Measurements from ENCODE around the gene FAM13B. TPM values are rescaled to one million over a fixed set of nuclear protein-coding genes. Genes with fewer than 3 reads are reported as not detected.
A peak's percentile ranks its signal among the peaks of the same experiment; 100 is the strongest.

Gene FAM13B
- total RNA-seq, 4 donors from 2014 or later: 50.0 to 73.1 (median 53.6) TPM

DNA sequence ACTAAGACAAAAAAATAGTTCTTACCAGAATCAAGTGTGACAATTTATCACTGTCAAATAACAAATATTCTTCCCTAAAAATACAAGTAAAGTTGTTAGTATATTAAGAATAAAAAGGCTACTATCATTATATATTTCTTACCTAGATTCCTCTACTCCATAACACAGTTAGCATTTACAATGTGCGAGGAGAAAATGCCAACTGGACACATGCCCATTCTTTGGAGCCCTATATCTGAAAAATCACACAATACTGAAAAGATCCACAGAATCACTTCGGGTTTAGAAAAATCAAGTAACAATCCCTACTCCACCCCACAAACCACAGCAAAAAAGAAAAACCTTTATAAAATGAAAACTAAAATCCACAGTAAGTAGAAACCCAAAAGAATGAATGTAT is 72.7 kb downstream of the FAM13B start:
- no peak overlapping the region for H3K27ac ChIP-seq (replicated peaks in 1 of 4)
- TF ChIP-seq POLR2A (IDR thresholded peaks at IDR 0.05; ENCODE audit: low read depth) (no peak), POLR2AphosphoS5 (IDR thresholded peaks at IDR 0.05) (no peak), EP300 (IDR thresholded peaks at IDR 0.05) (no peak)
- TF ChIP-seq, protein P1, sequence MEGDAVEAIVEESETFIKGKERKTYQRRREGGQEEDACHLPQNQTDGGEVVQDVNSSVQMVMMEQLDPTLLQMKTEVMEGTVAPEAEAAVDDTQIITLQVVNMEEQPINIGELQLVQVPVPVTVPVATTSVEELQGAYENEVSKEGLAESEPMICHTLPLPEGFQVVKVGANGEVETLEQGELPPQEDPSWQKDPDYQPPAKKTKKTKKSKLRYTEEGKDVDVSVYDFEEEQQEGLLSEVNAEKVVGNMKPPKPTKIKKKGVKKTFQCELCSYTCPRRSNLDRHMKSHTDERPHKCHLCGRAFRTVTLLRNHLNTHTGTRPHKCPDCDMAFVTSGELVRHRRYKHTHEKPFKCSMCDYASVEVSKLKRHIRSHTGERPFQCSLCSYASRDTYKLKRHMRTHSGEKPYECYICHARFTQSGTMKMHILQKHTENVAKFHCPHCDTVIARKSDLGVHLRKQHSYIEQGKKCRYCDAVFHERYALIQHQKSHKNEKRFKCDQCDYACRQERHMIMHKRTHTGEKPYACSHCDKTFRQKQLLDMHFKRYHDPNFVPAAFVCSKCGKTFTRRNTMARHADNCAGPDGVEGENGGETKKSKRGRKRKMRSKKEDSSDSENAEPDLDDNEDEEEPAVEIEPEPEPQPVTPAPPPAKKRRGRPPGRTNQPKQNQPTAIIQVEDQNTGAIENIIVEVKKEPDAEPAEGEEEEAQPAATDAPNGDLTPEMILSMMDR (IDR thresholded peaks at IDR 0.05): no peak
- H3K36me3 ChIP-seq: peaks cover 6 to 49% (median 20%) of the 10 kb centered on the region in 4 donors
- peaks cover 11 to 49% (median 40%) of the 10 kb centered on the region in 4 donors for H3K4me1 ChIP-seq
- no peaks in the 10 kb centered on the region for H3K27me3 ChIP-seq
- intact Hi-C loops (cut with DNase I): no loop called here
- 47% methylated on average over 2 of the region's 2 CpGs for WGBS
- no peak for DNase-seq (ENCODE audit: extremely low spot score)
- H3K4me3 ChIP-seq: no peak overlapping the region
- H3K9me3 ChIP-seq: no peaks in the 10 kb centered on the region

GRCh38 chr5:137959488-137959887 is 73.4 kb downstream of the FAM13B start:
- H3K4me3 ChIP-seq: no peak overlapping the region
- no peak overlapping the region for H3K27ac ChIP-seq (replicated peaks in 1 of 4)
- 74% methylated on average over 4 of the region's 4 CpGs for WGBS
- intact Hi-C loops (cut with DNase I): loop anchor here (10.0 kb wide), 1 partner anchor 45 kb away; no protein-coding TSS in a partner anchor
- no peaks in the 10 kb centered on the region for H3K27me3 ChIP-seq
- DNase-seq (ENCODE audit: extremely low spot score): no peak
- peaks cover 6 to 44% (median 17%) of the 10 kb centered on the region in 4 donors for H3K36me3 ChIP-seq
- peaks cover 11 to 56% (median 45%) of the 10 kb centered on the region in 4 donors for H3K4me1 ChIP-seq
- TF ChIP-seq EP300 (IDR thresholded peaks at IDR 0.05) (no peak), POLR2AphosphoS5 (IDR thresholded peaks at IDR 0.05) (no peak), POLR2A (IDR thresholded peaks at IDR 0.05; ENCODE audit: low read depth) (no peak)
- TF ChIP-seq, protein P1 (IDR thresholded peaks at IDR 0.05): no peak
- no peaks in the 10 kb centered on the region for H3K9me3 ChIP-seq

GRCh38 chr5:137957948-137958347 is 74.9 kb downstream of the FAM13B start:
- H3K27ac ChIP-seq (replicated peaks in 1 of 4): no peak overlapping the region
- H3K9me3 ChIP-seq: no peaks in the 10 kb centered on the region
- no peak overlapping the region for H3K4me3 ChIP-seq
- no peaks in the 10 kb centered on the region for H3K27me3 ChIP-seq
- DNase-seq (ENCODE audit: extremely low spot score): no peak
- 40% methylated on average over 1 of the region's 1 CpG for WGBS
- peaks cover 18 to 69% (median 59%) of the 10 kb centered on the region in 4 donors for H3K4me1 ChIP-seq
- H3K36me3 ChIP-seq: peaks cover 0 to 41% (median 18%) of the 10 kb centered on the region in 4 donors
- no peak for TF ChIP-seq POLR2AphosphoS5 (IDR thresholded peaks at IDR 0.05)
- TF ChIP-seq POLR2A (IDR thresholded peaks at IDR 0.05; ENCODE audit: low read depth): no peak
- TF ChIP-seq, protein P1 (IDR thresholded peaks at IDR 0.05): no peak
- TF ChIP-seq EP300 (IDR thresholded peaks at IDR 0.05): no peak
- intact Hi-C loops (cut with DNase I): loop anchor here (10.0 kb wide), 1 partner anchor 47 kb away; no protein-coding TSS in a partner anchor

- H3K27me3 ChIP-seq: no peaks in the 10 kb centered on the region
- DNase-seq (ENCODE audit: extremely low spot score): no peak
- WGBS: 57% methylated on average over 9 of the region's 9 CpGs
- H3K9me3 ChIP-seq: no peaks in the 10 kb centered on the region
- peak overlapping the region; percentile 72 to 81 (median 73) for H3K27ac ChIP-seq (replicated peaks in 1 of 4)
- H3K36me3 ChIP-seq: peaks cover 4 to 65% (median 30%) of the 10 kb centered on the region in 4 donors
- peak overlapping the region in 3 of 4 donors; percentile 25 to 27 (median 26) for H3K4me3 ChIP-seq
- intact Hi-C loops (cut with DNase I): loop anchor here (10.0 kb wide), 1 partner anchor 50 kb away; no protein-coding TSS in a partner anchor
- peaks cover 8 to 51% (median 39%) of the 10 kb centered on the region in 4 donors for H3K4me1 ChIP-seq
- TF ChIP-seq EP300 (IDR thresholded peaks at IDR 0.05): no peak
- TF ChIP-seq POLR2AphosphoS5 (IDR thresholded peaks at IDR 0.05): peak; percentile 58 to 91
- TF ChIP-seq, protein P1 (IDR thresholded peaks at IDR 0.05): no peak
- TF ChIP-seq POLR2A (IDR thresholded peaks at IDR 0.05; ENCODE audit: low read depth): no peak
Measured at GRCh38 chr5:137954131-137954879, 78.6 kb downstream of the FAM13B start.

Data from esophagus muscularis mucosa (tissue), 4 donors.